BJ (cell line): ENCODE measurements around the gene ZNF891. TPM values are rescaled to one million over a fixed set of nuclear protein-coding genes. Genes with fewer than 3 reads are reported as not detected.

Experiments used
- CTCF ChIA-PET: fragments of 350-600 bp; formaldehyde crosslinking; extraction: SDS; loops from one replicate; lab custom pipeline; 2021; ENCODE audit warnings: antibody characterized with exemption, inconsistent platforms; lab: Yijun Ruan, JAX
- POLR2A ChIA-PET: fragments of 300-600 bp; sonication (Branson Sonifier 250); formaldehyde crosslinking; extraction: SDS; loops from one replicate; lab custom pipeline; 2021; ENCODE audit warnings: antibody characterized with exemption; lab: Charles Lee
- DNase-seq: peaks from one replicate; pipeline ENCODE4 v3.0.0-alpha.2; 2011; ENCODE audit warnings: low read depth
- H3K27me3 ChIP-seq: 2 replicates; pipeline ENCODE4 v1.6.0; 2011; ENCODE audit warnings: low read length; ENCODE audit not compliant: control insufficient read depth, insufficient read depth
- H3K36me3 ChIP-seq: 2 replicates; pipeline ENCODE4 v1.5.1; 2011; ENCODE audit warnings: low read length; ENCODE audit not compliant: control insufficient read depth, insufficient read depth
- H3K4me3 ChIP-seq: 2 replicates; pipeline ENCODE4 v1.5.1; 2011; ENCODE audit warnings: low read depth, mild to moderate bottlenecking, control low read depth, low read length
- polyA plus RNA-seq: library from polyadenylated mRNA; depleted of rRNA; stranded (reverse); fragments of >200 nt; gene quantifications from 2 replicates; pipeline ENCODE4 v1.2.3, GENCODE V29; 2011
- TF ChIP-seq, protein P1 (sequence below): IDR thresholded peaks from 2 replicates; pipeline ENCODE4 v1.5.1; 2011; ENCODE audit warnings: low read depth, mild to moderate bottlenecking, control low read depth, inconsistent platforms, low read length, moderate library complexity; ENCODE audit not compliant: insufficient read depth

ZNF891 gene
- polyA plus RNA-seq, 1 experiment, result 0.21 TPM

DNA sequence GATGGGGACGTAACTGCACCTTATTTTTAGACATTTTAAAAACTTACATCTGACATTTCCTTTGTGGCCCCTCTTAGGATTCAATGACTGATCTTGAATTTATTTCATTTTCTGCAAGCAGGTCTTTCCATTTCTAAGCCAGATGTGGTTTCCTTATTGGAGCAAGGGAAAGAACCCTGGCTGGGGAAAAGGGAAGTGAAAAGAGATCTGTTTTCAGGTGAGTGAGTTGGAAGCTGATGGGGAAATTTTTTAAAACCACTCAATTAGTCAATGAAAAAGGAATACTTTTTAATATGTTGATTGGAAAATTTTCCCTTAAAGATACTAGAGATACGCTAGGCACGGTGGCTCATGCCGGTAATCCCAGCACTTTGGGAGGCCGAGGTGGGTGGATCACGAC is 46.7 kb downstream of the ZNF891 start:
- H3K36me3 ChIP-seq, result peaks cover 8% of the 10 kb centered on the region
- TF ChIP-seq, protein P1, sequence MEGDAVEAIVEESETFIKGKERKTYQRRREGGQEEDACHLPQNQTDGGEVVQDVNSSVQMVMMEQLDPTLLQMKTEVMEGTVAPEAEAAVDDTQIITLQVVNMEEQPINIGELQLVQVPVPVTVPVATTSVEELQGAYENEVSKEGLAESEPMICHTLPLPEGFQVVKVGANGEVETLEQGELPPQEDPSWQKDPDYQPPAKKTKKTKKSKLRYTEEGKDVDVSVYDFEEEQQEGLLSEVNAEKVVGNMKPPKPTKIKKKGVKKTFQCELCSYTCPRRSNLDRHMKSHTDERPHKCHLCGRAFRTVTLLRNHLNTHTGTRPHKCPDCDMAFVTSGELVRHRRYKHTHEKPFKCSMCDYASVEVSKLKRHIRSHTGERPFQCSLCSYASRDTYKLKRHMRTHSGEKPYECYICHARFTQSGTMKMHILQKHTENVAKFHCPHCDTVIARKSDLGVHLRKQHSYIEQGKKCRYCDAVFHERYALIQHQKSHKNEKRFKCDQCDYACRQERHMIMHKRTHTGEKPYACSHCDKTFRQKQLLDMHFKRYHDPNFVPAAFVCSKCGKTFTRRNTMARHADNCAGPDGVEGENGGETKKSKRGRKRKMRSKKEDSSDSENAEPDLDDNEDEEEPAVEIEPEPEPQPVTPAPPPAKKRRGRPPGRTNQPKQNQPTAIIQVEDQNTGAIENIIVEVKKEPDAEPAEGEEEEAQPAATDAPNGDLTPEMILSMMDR, result no peak
- H3K27me3 ChIP-seq, result no peaks in the 10 kb centered on the region
- ChIA-PET CTCF (no interaction called here), POLR2A (no interaction called here)
- no peak for DNase-seq
- no peak overlapping the region for H3K4me3 ChIP-seq

DNA sequence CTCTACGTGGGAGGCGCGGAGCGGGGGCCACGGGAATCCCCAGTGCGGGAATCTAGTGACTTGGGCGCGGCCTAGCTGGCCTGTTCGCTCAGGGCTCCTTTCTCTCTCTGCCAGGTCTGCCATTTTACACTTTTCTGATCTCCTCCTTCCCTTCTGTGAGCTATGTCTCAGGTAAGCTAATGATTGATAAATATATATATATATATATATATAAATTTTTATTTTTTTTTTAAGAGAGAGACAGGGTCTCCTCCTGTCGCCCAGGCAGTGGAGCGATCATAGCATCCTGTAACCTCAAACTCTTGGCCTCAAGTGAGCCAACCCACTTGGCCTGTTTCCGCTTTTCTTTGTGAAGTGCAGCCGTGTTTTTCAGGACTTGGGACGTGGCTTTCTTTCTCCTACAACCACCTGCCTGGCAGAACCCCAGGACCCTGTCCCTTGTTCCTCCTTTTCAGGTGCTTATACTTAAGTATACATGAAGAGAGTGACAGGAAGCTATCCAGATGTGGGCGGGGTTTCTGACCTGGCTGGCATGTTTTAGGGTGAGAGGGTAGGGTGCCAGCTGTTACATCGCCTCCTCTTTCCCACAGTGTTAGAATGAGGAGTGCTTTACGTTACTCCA is 48.8 kb downstream of the ZNF891 start:
- TF ChIP-seq, protein P1, result no peak
- POLR2A ChIA-PET, result no interaction called here
- Histone ChIP-seq H3K36me3 (peaks cover 2% of the 10 kb centered on the region), H3K4me3 (peak overlapping the region; percentile 90), H3K27me3 (no peaks in the 10 kb centered on the region)
- no peak for DNase-seq
- CTCF ChIA-PET, result interaction anchor here (0.6 kb wide), 1 partner anchor 17 kb away, joined by 3 read pairs; no protein-coding TSS in a partner anchor

DNA sequence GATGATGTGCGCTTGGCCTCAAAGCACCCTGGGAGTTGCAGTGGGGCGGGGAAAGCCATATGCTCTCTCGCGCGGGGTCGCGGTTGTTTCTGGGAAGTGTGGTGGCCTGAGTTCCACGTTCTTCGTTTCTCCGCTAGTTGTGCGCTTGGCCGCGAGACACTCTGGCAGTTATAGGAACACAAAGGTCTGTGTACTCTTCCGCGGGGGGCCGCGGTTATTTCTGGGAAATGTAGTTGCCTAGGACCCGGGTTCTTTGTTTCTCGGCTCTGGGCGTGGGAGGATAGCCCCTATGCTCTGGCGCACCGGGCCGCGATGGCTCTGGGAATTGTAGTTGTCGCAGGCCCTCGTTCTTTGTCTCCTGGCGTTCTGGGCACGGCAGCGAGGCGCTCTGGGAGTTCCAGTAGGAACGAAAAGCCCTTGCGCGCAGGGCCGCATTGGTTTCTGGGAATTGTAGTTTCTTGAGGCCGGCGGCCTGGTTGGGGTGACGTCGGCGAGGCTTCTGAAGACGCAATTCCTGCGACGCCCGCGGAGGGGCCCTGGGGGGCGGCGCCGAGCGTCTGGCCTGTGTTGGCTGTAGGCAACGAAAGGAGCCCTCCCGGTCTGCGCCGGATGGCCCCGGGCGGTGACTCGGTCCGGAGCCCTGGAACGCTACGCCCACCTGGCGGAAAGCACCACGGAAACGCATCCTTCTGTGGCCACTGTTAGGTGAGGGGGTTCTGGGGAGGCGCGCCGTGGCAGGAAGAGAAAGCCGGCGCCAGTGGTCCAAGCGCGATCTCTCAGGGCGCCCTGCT is 49.5 kb downstream of the ZNF891 start, which contains the start of gene ZNF140:
ZNF140 (plus strand) TSS at position 556 of the 791 bp plus-strand sequence. CDS start 398 bp downstream, outside the sequence.
- ChIA-PET CTCF (interaction anchor here (0.6 kb wide), 1 partner anchor 18 kb away, joined by 3 read pairs; no protein-coding TSS in a partner anchor), POLR2A (interaction anchor here (1.1 kb wide), 1 partner anchor 101 kb away, joined by 4 read pairs; the partner anchor contains the start of gene ZNF268)
- Histone ChIP-seq H3K36me3 (peaks cover 2% of the 10 kb centered on the region), H3K27me3 (no peaks in the 10 kb centered on the region), H3K4me3 (peak within 1 kb of the TSS; percentile 90)
- peak; percentile 82 for DNase-seq
- TF ChIP-seq, protein P1, result peak; percentile 25

DNA sequence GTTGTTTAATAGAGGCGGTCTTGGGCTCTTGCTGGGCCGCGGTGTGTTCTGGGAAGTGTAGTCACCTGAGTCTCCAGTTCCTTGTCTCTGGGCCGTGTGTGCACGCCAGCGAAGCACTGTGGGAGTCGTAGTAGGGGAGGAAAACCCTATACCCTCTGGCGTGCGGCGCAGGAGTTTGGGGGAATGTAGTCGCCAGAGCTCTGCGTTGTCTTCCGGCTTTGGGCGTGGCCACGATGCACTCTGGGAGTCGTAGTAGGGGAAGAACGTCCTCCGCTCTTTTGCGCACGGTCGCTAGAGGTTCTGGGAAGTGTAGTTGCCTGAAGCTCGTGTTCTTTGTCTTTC is 50.1 kb downstream of the ZNF891 start:
- POLR2A ChIA-PET, result interaction anchor here (1.1 kb wide), 1 partner anchor 101 kb away, joined by 4 read pairs; the partner anchor contains the start of gene ZNF268
- peak; percentile 97 for DNase-seq
- Histone ChIP-seq H3K4me3 (peak overlapping the region; percentile 90), H3K27me3 (no peaks in the 10 kb centered on the region), H3K36me3 (peaks cover 2% of the 10 kb centered on the region)
- TF ChIP-seq, protein P1, result no peak
- CTCF ChIA-PET, result no interaction called here

DNA sequence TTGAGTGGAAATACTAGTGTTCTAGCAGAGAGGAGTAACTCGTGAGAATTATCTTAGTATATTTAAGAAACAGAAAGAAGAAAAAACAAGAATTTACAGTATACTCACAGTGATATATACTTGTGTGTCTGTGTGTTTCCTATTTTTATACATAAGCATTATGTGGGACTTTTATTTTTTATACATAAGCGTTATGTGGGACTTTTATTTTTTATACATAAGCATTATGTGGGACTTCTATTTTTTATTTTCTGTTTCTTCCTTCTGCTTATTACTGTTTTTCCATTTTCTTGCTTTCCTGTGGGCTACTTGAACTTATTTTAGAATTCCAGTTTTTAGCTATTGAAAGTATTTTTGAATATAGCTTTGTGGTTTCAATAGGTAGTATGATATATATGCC is 56.2 kb downstream of the ZNF891 start:
- CTCF ChIA-PET, result no interaction called here
- POLR2A ChIA-PET, result no interaction called here
- TF ChIP-seq, protein P1, result no peak
- no peak for DNase-seq
- no peaks in the 10 kb centered on the region for H3K36me3 ChIP-seq
- H3K27me3 ChIP-seq, result no peaks in the 10 kb centered on the region
- H3K4me3 ChIP-seq, result no peak overlapping the region
